ENCODE measurements around the gene CREB5. TPM values are rescaled to one million over a fixed set of nuclear protein-coding genes. Genes with fewer than 3 reads are reported as not detected.

Gene CREB5
- total RNA-seq, 1 donor from 2014 or later: 25.7 TPM

- no peak for DNase-seq (ENCODE audit: low read depth)
Observed at GRCh38 chr7:28873365-28873764, 461.0 kb downstream of the CREB5 start.

GRCh38 chr7:28874001-28874400, 461.7 kb downstream of the CREB5 start:
- H3K4me3 ChIP-seq (ENCODE audit: low read depth, low read length): no peak overlapping the region
- TF ChIP-seq CTCF (conservative IDR thresholded peaks at IDR 0.05; ENCODE audit: low read depth, low read length): no peak
- no peak for DNase-seq (ENCODE audit: low read depth)

More at GRCh38 chr7:28873365-28873764, 461.0 kb downstream of the CREB5 start:
- TF ChIP-seq CTCF (conservative IDR thresholded peaks at IDR 0.05; ENCODE audit: low read depth, low read length): no peak
- no peak overlapping the region for H3K4me3 ChIP-seq (ENCODE audit: low read depth, low read length)

Other genes starting within 250 kb of the CREB5 start
- 1.3 and 3.6 TPM in 2 replicates for gene JAZF1, start 231.7 kb upstream of the CREB5 start, total RNA-seq